Activated CD4-positive, alpha-beta T cell treated with anti-CD3 and anti-CD28 coated beads for 24 hours (primary cell): ENCODE data around the gene CTSZ.
A peak's percentile ranks its signal among the peaks of the same experiment; 100 is the strongest.
"Not testable (repeated sequence)": the region's sequence is repeated elsewhere in the genome, so short reads cannot be mapped to it uniquely, and the experiment has no call there.

Experiments used
- DNase-seq, 2 donors: peaks; one replicate each; pipeline ENCODE4 v3.0.0-alpha.2; 2020; ENCODE audit warnings: low read depth in 2 of 2

CTSZ gene

GRCh38 chr20:59006864-59007664 lies at the start of gene CTSZ:
Gene CTSZ (minus strand): TSS chr20:59007254. CDS start chr20:59007128, 126 bp downstream.
- DNase-seq = peak in 1 of 2 donors; percentile 38

- DNase-seq = no peak
These were observed 48.2 kb upstream of the CTSZ start for GRCh38 chr20:59055302-59055701.

GRCh38 chr20:59051666-59052185 lies 44.7 kb upstream of the CTSZ start:
- DNase-seq = no peak

DNA sequence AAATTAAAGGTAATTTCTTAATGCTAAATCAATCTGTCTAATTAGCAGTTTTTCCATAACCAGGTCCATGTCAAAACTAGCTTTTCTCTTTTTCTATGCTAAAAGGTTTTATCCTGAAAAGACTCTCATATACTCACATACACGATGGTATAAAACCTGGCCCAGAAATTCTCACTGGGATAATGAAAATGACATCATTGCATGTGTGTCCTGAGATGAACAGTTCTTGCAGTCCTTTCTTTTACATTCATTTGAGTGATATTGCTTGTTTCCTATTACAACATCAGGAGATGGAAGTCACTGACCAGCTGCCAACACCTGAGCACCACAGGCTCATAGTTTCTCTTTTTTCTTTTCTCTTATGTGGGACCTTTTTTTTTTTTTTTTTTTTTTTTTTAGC lies 43.4 kb upstream of the CTSZ start:
- no peak for DNase-seq

DNA sequence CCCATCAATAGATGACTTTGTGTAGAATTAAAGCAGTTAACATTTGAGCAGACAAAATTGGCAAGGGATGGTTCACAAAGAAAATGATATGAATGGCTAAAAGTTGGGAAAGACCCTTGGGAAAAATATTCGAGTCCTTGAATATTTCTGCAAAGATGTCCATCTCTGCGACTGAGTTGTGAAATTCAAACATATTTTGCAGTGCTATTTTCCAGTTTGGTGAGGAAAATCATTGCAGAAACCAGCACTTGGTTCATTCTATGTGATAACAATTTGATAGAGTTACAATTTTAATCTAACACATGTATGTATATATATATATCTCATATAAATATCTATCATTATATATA lies 41.6 kb upstream of the CTSZ start:
- DNase-seq = no peak

GRCh38 chr20:59047938-59048680 lies 41.1 kb upstream of the CTSZ start:
- DNase-seq = no peak

GRCh38 chr20:59046862-59047261 lies 39.8 kb upstream of the CTSZ start:
- no peak for DNase-seq

DNA sequence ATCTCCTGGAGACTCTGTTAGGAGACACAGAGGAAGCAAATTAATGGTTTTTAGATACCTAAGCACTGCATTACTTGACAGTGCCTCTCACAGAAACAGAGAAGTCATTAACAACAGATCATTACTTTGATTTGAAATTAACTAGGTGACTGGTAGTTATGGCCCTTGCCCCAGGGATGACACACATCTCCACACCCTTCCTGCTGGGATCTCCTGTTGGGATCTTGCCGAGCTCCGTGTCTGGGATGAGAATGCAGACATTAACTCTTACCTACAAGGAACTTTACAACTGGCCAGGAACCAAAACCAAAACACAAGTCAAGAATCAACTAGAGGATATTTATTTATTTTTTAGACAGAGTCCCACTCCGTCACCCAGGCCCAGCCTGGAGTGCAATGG lies 37.7 kb upstream of the CTSZ start:
- DNase-seq = no peak

DNA sequence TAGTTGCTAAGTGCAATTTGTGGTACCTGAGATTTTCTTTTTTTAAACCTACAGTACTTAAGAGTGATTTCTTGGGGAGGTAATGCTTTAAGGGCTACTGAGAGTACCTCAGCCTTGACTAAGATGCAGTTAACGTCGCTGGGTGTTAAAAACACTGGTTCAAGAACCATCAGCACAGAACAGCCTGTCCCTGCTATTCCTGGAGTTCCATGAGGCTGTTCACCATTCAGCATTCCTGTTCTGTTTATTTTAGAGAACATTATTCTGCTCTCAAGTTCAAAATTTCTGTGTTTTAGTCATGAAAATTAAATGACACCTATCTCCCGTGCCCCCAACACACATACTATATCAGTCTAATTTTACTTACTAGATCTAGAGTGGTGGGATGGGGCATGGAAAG lies 37.2 kb upstream of the CTSZ start:
- no peak for DNase-seq

DNA sequence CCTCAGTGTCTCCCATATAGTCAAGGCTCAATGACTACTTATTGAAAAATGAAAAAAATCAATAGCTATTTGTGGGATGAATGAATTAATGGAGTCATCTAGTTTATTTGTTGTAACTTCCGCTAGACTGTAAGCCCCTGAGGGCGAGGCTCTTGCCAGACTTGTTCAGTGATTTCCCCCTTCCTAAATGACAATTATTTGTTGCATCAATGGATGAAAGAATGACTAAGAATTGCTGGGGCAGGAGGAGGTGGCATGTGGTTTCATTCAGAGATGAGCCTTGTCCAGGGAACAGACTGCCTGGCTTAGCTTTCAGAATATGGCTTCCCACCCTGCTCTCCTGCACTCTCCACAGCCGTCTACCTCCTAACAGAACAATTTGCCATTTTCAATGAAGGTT lies 36.6 kb upstream of the CTSZ start:
- no peak for DNase-seq

- DNase-seq = peak; percentile 89 to 92
These were observed 36.0 kb upstream of the CTSZ start for GRCh38 chr20:59042796-59043631.

GRCh38 chr20:59042151-59042795 lies 35.2 kb upstream of the CTSZ start, which contains the start of gene PRELID3B:
Gene PRELID3B (minus strand): TSS chr20:59042786. CDS start chr20:59042730, 56 bp downstream.
- no peak for DNase-seq

DNA sequence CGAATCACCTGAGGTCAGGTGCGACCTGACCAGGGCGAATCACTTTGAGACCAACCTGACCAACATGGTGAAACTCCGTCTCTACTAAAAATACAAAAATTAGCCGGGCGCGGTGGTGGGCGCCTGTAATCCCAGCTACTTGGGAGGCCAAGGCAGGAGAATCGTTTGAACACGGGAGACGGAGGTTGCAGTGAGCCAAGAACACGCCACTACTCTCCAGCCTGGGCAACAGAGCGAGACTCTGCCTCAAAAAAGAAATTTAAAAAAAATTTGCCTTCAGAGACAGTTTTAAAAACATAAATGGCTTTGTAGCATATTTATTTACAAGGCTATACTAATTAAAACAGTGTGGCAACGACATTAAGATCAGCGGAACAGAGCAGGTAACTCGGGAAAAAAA lies 34.4 kb upstream of the CTSZ start:
- DNase-seq = not testable (repeated sequence)

DNA sequence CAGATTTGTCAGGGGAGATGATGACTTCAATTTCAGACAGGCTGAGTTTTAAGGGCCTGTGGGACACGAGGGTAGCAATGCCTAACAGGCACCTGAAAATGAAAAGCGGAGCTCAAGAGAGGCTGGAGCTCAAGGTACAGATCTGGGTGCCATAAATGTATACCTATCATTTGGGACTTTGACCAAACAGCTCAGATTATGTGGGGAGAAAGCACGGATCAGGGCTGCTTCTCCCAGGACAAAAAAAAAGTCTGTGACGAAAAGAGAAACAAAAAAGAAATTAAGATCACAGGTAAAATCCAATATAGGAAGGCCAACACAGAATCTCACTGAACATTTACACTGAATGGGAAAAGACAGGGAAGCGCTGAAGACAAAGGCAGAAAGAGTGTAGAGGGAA lies 33.6 kb upstream of the CTSZ start:
- DNase-seq = no peak

- DNase-seq = no peak
These were observed 32.2 kb upstream of the CTSZ start for GRCh38 chr20:59039233-59039632.

DNA sequence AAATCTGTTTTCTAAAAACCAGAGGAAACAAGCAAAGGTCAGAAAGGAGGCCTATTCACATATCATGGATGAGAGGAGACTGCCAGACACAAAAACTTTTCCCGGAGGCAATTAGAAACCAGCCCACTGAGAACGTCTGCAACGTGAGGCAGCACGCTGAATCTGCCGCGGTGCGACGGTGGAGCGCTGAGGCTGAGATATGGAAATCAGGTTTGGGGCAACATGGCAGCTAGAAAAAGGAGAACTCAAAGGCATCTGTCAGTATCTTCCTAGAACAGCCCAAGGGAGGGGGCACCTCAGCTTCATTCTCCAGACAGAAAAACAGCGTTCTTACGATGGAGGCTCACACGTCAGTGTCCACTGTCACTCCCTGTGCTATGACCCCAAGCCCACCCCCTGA lies 30.3 kb upstream of the CTSZ start:
- DNase-seq = no peak

GRCh38 chr20:59035381-59035780 lies 28.3 kb upstream of the CTSZ start:
- no peak for DNase-seq

GRCh38 chr20:59033616-59034165 lies 26.6 kb upstream of the CTSZ start:
- no peak for DNase-seq

DNA sequence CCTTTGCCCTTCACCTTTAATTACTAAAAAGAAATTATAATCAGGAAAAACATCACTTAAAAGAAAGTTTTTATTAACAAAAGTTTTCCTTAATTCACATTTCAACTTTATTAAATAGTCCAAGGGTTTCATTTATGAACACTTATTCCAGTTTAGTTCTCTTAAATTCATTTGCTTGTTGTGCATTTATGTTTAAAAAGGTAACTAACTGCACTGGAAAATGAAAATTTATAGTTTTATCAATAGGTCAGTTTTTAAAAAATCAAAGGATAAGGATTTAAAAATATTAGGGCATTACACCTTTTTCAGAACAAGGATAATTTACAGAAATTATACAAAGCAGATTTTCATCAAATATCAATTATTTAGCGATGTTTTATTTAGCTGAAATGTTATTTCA lies 26.0 kb upstream of the CTSZ start:
- DNase-seq = no peak

DNA sequence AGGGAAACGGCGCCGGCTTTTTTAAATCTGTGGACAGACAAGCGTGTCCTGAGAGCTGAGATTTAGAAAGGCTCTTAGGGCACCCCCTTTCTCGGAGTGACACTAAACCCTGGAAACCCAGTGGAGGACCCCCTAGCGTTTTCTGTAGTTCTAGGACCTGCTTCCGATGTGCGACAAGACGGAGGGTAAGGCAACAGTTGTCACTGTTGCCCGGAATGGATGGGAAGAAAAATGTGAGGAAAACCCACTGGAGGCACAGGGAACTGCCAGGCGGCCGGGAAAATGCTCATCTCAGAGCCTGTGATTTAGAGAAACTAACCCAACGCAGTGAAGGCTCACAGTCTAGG lies 25.6 kb upstream of the CTSZ start:
- no peak for DNase-seq

GRCh38 chr20:59032023-59032712 lies 25.1 kb upstream of the CTSZ start, which contains the start of gene ATP5F1E:
Gene ATP5F1E (minus strand): TSS chr20:59032335. CDS start chr20:59032251, 84 bp downstream.
- DNase-seq = peak; percentile 92 to 93
